Activated CD8-positive, alpha-beta memory T cell treated with anti-CD3 and anti-CD28 coated beads for 4 hours (primary cell): ENCODE data around the gene PRRC2B.

ENCODE experiments used
- DNase-seq, 2 donors: peaks; one replicate each; pipeline ENCODE4 v3.0.0-alpha.2; 2020; ENCODE audit warnings: low read depth in 2 of 2

Gene PRRC2B

GRCh38 chr9:131409458-131409992 is 15.6 kb downstream of the PRRC2B start:
- DNase-seq: no peak

GRCh38 chr9:131410044-131410491 is 16.2 kb downstream of the PRRC2B start:
- DNase-seq: no peak

- no peak for DNase-seq
Measured at GRCh38 chr9:131411719-131412681, 18.1 kb downstream of the PRRC2B start.

GRCh38 chr9:131416509-131416908 is 22.6 kb downstream of the PRRC2B start:
- DNase-seq: no peak

- DNase-seq: no peak
Measured at GRCh38 chr9:131417264-131418142, 23.6 kb downstream of the PRRC2B start.

- DNase-seq: no peak
Measured at GRCh38 chr9:131418143-131419025, 24.5 kb downstream of the PRRC2B start.

GRCh38 chr9:131419026-131419614 is 25.2 kb downstream of the PRRC2B start:
- no peak for DNase-seq

- no peak for DNase-seq
Measured at GRCh38 chr9:131419716-131420115, 25.8 kb downstream of the PRRC2B start.

GRCh38 chr9:131420980-131421624 is 27.2 kb downstream of the PRRC2B start:
- no peak for DNase-seq

- DNase-seq: no peak
Measured at GRCh38 chr9:131421691-131422090, 27.8 kb downstream of the PRRC2B start.

GRCh38 chr9:131422241-131422792 is 28.4 kb downstream of the PRRC2B start:
- no peak for DNase-seq

GRCh38 chr9:131423171-131423581 is 29.3 kb downstream of the PRRC2B start:
- DNase-seq: no peak

GRCh38 chr9:131426545-131426944 is 32.7 kb downstream of the PRRC2B start:
- no peak for DNase-seq

GRCh38 chr9:131429121-131430012 is 35.5 kb downstream of the PRRC2B start:
- no peak for DNase-seq

GRCh38 chr9:131432050-131432449 is 38.2 kb downstream of the PRRC2B start:
- no peak for DNase-seq

- DNase-seq: no peak
Measured at GRCh38 chr9:131432597-131433301, 38.9 kb downstream of the PRRC2B start.

GRCh38 chr9:131433302-131433854 is 39.5 kb downstream of the PRRC2B start:
- DNase-seq: no peak

GRCh38 chr9:131434673-131435072 is 40.8 kb downstream of the PRRC2B start:
- DNase-seq: no peak
